ENCODE data around the gene PCBP3.

DNA sequence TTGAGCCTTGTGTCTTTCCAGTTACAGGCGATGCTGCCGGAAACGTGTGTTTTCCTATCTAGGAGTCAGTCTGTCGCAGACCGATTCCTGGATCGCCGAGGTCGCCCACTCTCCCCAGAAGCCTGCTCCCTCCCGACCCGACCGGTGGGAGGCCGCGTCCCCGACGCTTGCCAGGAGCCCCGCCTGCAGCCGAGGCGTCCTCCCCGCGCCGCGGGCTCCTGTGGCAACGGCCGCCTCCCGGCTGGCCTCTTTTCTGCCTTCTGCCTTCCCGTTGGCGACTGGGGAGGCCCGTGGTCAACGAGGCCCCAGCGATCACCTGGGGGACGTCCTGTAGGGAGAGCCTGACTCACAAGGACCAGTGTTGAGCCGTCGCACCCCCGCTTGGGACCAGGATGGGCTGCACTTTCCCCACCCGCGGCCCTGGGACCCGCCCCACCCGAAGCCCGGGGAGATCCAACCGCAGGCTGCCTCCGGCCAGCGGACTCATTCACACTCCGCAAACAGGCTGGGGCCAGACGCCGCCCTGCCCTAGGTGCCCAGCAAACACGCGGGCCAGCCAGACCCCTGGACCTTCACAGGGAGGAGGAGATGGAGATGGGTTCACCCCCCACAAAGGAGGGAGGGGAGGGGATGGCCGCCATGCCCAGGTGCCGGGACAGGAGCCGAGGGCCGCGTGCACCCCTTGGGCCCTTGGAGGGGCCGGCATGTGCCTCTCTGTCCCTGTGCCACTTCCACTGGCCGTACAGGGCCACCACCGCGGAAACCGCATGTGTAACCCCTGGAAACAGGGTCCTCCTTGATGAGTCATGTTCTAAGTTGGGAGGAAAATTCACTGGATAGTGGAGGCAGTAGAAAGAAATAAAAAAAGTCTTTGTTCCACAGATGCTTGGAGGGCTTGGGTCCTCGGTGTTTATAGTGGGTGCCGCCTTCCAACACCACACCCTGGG lies 330.8 kb downstream of the PCBP3 start:
- TF ChIP-seq, protein P1, sequence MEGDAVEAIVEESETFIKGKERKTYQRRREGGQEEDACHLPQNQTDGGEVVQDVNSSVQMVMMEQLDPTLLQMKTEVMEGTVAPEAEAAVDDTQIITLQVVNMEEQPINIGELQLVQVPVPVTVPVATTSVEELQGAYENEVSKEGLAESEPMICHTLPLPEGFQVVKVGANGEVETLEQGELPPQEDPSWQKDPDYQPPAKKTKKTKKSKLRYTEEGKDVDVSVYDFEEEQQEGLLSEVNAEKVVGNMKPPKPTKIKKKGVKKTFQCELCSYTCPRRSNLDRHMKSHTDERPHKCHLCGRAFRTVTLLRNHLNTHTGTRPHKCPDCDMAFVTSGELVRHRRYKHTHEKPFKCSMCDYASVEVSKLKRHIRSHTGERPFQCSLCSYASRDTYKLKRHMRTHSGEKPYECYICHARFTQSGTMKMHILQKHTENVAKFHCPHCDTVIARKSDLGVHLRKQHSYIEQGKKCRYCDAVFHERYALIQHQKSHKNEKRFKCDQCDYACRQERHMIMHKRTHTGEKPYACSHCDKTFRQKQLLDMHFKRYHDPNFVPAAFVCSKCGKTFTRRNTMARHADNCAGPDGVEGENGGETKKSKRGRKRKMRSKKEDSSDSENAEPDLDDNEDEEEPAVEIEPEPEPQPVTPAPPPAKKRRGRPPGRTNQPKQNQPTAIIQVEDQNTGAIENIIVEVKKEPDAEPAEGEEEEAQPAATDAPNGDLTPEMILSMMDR (IDR thresholded peaks at IDR 0.05 in 4 of 5, conservative IDR thresholded peaks at IDR 0.05 in 1 of 5): no peak
- no peak for TF ChIP-seq POLR2A (IDR thresholded peaks at IDR 0.05)

Data from gastrocnemius medialis (tissue), 4 donors.